Glomerular endothelial cell (primary cell): ENCODE measurements around the gene MYO1F. TPM values are rescaled to one million over a fixed set of nuclear protein-coding genes. Genes with fewer than 3 reads are reported as not detected.
"Not testable (repeated sequence)": the region's sequence is repeated elsewhere in the genome, so short reads cannot be mapped to it uniquely, and the experiment has no call there.

ENCODE experiments used
- DNase-seq: peaks from one replicate; pipeline ENCODE4 v3.0.0-alpha.2; 2011; ENCODE audit warnings: low read depth, low spot score; ENCODE audit errors: extremely low read depth
- total RNA-seq: library from RNA; depleted of rRNA; stranded (reverse); fragments of >200 nt; gene quantifications from 2 replicates; pipeline ENCODE4 v1.2.3, GENCODE V29; 2015

The MYO1F gene
- total RNA-seq, 1 donor from 2014 or later = 0.23 TPM

DNA sequence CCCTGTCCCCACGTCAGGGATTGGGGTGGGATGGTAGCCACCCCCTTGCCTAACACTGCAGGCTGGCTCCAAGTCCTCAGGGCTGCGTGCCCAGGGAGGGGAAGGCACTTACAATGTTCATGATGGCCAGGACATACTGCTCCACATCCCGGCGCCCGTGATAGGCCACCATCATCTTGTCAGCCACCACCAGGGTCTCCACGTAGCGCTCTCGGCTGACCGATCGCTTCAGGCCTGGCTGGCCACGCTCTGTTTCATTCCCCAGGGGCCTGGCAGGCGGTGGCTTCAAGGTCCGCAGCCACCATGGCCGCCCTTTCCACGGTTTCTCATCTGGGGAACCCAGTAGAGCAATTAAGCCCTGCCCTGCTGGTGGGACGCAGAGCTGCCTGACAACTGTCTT lies 23.6 kb upstream of the MYO1F start:
- DNase-seq = no peak

DNA sequence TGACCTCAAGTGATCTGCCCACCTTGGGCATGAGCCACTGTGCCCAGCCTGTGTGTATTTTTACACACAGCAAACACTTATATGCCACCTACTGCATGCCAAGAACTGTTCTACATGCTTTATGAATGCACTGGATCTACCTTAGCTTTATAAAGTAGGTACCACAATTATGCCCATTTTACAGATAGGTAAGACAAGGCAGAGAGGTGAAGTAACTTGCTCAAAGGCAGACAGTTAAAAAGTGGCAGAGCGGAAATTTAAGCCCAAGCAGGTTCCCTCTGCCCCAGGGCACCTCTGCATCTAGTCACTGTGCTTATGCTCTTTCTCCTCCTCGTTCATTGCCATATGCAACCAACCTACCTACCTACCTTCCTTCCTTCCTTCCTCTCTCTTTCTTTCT lies 22.8 kb upstream of the MYO1F start:
- DNase-seq = no peak

DNA sequence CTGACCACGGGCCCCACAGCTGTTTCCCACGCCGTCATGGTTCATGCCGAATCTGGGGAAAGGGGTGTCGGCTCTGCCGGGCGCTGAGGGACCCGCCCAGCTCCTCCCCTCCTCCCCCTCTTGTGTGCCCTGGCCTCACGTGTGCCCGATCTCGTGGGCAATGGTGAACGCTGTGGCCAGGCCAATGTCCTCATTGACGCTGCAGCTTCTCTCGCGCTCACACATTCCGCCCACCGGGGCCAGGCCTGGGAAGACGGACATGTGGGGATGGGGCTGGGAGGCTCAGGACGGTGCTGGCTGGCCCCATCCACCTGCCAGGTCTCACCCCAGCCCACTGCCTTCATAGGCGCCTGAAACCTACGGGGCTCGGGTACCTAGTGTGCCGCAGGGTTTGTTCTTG lies 18.9 kb upstream of the MYO1F start:
- DNase-seq = no peak

DNA sequence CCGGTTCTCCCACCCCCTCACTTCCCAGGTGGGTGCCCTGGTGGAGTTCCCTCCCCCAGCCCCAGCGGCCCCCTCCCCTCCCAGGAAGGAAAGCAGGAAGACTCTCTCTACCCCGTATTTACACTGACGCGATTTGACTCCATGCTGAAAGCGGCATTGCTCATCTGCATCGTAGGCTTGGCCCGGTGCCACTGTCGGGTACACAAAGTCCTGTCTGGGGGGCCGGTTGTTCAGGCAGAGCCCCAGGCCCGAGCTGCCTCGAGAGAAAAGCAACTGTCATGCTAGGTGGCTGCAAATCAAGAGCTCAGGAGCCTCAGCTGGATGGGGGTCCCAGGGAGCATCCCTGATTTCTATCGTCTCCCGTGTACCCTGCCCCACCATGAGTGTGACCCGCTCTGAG lies 18.4 kb upstream of the MYO1F start:
- DNase-seq = no peak

GRCh38 chr19:8593931-8594330 lies 16.7 kb upstream of the MYO1F start:
- no peak for DNase-seq

DNA sequence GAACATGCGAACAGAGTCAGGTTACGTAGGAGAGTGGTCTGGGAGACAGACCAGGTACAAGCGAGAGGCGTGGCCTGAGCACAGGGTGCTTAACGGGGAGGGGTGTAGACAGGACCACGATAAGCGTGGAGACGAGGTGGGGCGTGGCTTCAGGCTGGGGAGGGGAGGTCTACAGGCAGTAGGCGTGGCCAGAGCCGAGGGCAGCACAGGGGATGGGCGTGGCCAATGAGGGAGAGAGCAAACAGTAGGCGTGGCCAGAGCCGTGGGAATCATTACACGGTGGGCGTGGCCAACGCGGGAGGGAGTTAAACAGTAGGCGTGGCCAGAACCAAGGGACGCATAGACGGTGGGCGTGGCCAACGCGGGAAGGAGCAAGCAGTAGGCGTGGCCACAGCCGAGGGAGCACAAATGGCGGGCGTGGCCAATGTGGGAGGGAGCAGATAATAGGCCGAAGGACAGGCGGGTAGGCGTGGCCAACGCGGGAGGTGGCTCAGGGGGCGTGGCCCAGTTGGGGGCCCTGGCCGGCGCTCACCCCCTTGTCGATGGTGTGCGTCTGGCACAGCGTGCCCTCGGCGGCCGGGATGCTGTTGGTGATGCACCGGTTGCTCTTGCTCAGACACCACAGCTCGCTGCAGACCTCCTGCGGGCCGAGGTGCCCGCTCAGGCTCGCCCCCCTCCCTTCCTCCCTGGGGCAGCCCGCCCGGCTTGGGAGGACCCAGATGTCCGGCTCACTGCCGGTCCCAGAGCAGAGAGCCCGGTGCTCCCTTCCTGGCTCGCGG lies 15.2 kb upstream of the MYO1F start:
- DNase-seq = peak; percentile 64

DNA sequence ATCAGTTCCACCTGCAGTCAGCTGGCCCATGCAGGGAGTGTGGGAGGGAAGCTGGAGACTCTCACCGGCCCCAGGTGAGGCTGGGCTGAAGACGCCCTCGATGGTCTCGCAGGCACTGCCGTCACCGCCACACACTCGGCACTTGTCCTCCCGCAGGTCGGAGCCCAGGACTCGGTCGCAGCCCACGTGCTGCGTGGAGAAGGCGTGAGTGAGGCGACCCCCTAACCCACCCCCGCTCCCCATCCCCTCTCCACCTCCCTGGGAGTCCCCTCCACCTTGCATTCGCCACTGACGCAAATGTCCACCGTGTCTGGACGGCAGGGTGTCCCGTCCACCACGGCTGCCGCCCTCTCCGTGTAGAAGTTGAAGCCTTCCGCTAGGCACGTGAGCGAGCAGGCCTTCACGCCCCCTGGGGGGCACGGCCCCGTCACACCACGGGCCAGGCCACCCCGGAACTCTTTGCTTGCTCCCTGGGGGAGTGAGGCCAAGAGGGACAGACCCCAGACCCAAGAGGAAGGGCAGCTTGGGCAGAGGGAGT lies 12.0 kb upstream of the MYO1F start:
- no peak for DNase-seq

DNA sequence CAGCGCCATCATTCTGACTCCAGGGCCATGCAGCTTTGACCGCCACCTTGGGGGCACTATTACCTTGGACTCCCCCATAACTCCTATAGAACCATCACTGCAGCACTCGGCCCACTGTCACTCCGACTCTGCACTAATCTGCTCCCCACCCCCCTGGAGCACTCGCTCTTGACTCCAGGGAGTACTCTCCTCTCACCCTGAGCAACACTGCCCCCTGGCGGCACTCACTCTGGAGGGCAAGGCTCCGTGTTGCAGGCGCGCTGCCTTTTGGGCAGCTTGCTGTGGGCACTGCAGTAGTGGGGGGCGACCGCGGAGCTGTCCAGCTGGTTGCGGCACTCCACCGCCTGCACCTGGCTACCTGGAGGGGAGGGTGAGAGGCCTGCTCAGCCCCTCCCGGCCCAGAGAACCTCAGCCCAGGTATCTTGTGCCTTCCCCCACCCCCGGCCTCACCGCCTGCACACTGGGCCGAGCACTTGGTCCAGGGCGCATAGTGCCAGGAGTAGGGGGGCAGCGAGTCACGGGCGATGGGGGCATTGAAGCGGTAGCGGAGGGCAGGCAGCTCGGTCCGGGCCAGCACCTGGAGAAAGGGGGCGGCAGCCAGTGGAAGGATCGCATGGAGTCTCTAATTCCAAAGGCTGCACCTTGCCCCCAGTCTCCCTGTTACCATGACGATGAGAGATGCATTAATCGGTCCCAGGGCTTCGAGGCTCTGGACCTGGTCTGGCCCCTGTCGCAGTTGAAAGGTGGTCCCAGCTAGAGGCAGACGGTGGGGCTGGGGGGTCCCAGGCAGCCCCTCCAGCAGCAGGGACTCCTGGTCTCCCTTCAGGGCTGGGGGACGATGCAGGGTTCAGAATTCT lies 8.9 kb upstream of the MYO1F start:
- DNase-seq = no peak

- DNase-seq = no peak
These were observed 8.0 kb upstream of the MYO1F start for GRCh38 chr19:8584965-8585893.

GRCh38 chr19:8580710-8581281 lies 3.6 kb upstream of the MYO1F start:
- peak; percentile 29 for DNase-seq

- DNase-seq = peak; percentile 31
These were observed 1.5 kb upstream of the MYO1F start for GRCh38 chr19:8578642-8579265.

DNA sequence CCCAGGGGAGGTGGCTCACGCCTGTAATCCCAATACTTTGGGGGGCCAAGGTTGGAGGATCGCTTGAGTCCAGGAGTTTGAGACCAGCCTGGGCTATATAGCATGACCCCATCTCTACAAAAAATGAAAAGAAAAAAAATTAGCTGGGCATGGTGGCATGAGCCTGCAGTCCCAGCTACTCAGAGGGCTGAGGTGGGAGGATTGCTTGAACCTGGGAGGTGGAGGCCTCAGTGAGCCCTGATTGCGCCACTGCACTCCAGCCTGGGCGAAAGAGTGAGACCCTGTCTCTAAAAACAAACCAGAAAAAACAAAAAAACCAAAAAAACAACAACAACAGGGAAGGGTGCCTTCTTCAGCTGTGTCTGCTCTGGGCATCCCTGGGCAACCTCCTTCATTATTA lies 499 bp upstream of the MYO1F start:
- no peak for DNase-seq

- DNase-seq = no peak
These were observed 809 bp downstream of the MYO1F start for GRCh38 chr19:8576273-8576993.

GRCh38 chr19:8575467-8575997 lies 1.7 kb downstream of the MYO1F start:
- DNase-seq = no peak

DNA sequence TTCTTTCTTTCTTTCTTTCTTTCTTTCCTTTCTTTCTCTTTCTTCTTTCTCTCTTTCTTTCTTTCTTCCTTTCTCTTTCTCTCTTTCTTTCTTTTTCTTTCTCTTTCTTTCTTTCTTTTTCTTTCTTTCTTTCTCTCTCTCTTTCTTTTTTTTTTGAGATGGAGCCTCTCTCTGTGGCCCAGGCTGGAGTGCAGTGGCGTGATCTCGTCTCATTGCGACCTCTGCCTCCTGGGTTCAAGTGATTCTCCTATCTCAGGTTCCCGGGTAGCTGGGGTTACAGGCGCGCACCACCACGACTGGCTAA lies 2.7 kb downstream of the MYO1F start:
- not testable (repeated sequence) for DNase-seq

DNA sequence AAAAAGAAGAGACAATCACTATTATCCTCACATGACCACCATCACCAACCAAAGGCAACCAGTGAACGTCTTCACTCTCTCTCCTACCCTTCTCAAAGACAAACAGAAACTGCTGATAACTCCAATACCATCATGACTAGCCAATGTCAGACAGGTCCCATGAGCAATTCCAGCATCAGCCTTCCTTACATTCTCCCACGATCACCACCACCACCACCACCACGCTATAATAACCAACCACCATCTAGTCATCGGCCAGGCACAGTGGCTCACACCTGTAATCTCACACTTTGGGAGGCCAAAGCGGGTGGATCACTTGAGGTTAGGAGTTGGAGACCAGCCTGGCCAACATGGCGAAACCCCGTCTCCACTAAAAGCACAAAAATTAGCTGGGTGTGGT lies 3.9 kb downstream of the MYO1F start:
- no peak for DNase-seq

GRCh38 chr19:8571006-8571411 lies 6.2 kb downstream of the MYO1F start:
- DNase-seq = no peak

DNA sequence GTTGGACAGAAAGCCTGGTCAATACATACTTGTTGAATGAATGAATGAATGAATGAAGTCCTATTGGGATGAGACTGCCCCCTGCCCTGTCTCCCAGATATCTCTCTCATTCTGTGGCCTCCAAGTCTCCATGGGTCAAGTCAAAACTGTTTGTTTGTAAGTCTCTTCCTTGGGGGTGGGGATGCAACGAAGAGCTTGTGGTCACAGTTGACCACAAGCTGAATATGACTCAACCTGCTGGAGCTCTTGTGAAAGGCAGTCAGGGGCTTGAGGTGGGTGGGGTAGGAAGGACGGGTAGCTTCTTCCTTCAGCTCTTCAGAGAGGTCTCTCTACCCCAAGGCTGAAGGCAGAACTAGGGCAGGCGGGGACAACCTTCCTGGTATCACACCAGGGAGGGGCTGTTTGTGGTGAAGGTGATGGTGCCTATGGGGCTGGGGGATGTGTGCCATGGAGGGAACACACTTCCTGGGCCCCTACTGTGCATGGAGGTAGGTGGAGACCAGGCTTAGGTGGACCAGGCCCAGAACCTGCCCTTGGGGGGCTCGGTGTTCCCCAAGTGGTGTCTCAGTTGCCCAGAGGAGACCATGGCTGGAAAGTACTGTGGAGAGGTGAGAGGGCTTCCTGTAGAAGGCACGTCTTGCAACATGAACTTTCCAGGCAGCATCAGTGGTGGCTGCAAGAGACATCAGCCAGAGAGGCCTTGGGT lies 8.0 kb downstream of the MYO1F start:
- DNase-seq = no peak
